HuH-7 (cell line): ENCODE data around the gene NR3C2.
"Not testable (repeated sequence)": the region's sequence is repeated elsewhere in the genome, so short reads cannot be mapped to it uniquely, and the experiment has no call there.

ENCODE experiments used
- DNase-seq: peaks from one replicate; pipeline ENCODE4 v3.0.0; 2011; ENCODE audit warnings: low spot score

The NR3C2 gene

DNA sequence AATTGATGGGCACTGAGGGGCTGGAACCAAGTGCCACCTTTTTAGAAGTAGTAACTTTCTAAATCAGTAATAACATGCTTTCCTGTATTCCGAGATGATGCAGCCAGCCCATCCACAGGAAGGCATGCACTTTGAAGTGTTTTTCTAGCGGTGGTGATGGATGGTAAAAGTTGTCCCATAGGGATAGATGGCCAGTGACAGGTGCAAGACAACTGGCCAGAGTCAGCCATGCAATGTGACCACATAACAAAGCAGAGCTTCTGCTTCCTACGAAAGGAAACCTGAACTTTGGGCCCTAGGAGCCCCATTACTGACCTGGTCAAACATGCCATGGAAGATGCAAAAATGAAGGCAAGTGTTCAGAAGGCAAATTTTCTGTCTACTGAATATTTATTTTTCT is 72.3 kb downstream of the NR3C2 start:
- no peak for DNase-seq

DNA sequence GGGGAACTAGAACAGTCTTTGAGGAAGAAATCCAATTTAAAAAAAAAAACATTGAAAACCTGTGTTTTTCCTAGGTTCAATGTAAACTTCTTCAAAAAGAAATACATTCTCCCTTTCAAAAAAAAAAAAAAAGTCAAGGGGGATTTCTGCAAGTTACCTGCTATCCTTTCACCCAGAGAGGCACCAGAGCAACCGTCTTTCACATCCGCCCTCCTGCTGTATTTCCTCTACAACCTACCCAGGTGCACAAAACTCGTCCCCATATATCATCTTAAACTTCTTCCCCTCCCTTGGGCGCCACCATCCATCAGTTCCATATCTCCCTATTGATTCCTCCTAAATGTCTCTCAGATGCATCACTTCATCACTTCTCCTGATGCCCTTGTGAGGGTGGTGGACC is 74.5 kb downstream of the NR3C2 start:
- no peak for DNase-seq

DNA sequence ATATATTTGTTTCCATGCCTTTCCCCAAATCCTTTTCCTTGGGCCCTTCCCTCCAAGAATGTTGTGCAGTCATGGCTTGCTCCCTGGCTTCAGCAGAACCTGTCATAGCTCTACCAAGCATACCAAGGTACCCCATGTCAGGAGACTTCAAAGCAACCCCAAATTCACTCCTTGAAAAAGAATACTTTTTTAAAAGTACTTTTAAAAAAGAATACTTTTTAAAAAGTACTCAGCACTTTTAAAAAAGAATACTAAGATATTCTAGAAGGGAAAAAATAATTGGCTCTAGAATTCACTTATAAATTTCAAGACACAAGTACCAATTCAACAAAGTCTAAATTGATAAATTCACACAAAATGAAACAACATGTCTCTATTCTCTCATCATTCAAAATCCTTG is 76.0 kb downstream of the NR3C2 start:
- no peak for DNase-seq

DNA sequence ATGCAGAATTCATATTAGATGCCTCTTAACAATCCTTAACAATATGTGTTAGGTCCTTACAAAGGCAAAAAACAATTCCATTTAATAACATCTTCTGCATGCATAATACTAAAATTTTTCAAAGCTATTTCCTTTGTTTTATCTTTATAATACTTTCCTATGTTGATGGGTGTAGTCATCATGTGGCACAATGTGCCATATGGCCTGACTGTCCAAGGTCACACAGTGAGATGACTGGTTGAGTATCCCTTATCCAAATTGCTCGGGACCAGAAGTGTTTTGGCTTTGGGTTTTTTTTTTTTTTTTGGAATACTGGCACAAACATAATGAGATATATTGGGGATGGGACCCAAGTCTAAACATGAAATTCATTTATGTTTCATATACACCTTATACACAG is 77.7 kb downstream of the NR3C2 start:
- DNase-seq, result no peak

DNA sequence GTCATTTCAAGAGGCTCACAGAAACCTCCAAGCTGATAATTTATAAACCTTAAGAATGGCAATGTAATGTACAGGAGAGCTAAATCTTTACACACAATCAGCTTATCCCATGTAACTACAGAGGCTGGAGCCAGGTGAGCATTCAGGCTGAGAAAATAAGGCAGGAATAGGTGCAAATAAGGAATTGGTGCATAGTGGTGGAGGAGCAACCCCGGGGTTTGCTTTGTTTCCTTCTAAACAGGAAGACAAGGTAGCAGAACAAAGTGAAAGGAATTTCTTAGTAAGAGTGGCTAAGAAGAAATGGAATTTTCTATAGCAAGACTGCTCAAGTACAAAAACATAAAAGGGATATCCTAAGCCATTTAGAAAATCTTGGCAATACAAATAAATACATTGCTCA is 82.4 kb downstream of the NR3C2 start:
- DNase-seq, result no peak

DNA sequence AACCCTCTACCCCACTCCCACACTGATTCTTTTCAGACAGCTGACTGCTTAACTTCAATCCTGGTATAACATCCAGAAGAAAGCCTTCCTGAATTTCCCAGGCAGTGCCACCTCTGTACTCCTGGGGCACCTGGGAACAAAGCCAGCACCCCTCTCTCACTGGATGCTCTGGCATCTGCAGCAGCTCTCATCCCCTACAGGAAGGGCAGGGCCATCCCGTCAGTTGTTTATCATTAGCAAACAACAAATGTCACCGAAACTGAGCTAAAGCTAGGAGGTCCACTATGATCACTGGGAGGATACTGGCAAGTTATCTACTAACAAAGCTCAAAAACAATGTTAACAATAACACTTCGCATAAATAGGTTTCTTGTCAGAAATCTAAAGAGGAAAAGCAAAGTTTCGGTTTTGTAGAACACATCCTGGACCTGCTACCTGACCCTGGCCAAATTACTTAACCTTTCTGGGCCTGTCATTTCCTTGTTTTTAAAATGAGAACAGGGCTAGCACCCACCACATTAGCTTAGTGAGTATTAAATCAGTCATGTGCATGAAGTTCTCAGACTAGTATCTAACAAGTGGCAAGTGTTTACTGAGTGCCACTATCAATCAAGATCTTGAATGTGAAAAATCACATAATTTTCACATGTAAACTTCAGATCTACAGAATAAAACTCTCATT is 86.6 kb downstream of the NR3C2 start:
- DNase-seq, result no peak

DNA sequence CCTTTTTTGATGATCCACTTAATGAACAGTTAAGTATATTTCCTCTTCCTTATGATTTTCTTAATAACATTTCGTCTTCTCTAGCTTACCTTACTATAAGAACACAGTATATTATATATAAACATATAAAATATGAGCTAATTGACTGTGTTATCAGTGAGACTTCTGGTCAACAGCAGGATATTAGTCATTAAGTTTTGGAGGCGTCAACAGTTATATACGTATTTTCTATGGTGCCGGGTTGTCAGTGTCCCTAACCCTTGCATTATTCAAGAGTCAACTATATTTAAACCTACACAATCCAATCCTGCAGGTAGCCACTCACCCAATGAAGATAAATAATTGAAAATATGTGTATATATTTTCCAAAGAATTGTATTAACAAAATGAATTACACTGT is 88.0 kb downstream of the NR3C2 start:
- DNase-seq, result no peak

DNA sequence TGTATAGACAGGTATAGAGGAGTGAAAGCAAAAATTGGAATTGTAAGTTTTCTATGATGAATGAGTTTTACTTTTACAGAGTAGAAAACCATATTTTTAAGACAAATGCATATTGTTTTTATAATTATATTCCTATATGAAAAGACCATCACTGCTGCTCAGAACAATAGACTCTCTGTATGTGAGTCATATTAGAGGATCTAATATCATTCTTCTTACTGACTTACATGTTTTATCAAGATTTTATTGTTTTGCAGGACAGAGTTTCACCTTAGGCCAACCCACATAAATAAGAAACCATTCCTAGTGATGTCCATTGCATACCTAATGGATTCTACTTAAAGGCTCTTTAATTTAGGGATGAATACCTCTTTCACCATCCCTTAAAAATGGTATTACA is 88.6 kb downstream of the NR3C2 start:
- no peak for DNase-seq

DNA sequence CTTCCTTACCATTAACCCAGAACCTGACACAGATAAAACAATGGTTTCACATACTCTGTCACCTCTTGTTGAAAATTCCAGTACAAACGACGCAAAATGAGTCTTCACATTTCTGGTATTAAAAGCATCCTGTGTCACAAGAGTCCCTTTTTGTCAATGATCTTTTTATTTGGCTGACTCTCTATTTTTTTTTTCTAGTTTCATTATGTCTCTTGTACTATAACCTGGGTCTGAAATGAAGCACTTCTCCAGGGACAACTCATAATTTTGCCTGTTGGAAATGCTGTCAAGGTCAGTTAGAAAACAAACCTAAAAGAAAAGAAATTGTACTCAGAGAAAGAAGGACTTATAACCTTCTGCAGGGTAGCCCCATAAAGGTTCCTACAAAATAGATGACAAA is 93.1 kb downstream of the NR3C2 start:
- DNase-seq, result no peak

DNA sequence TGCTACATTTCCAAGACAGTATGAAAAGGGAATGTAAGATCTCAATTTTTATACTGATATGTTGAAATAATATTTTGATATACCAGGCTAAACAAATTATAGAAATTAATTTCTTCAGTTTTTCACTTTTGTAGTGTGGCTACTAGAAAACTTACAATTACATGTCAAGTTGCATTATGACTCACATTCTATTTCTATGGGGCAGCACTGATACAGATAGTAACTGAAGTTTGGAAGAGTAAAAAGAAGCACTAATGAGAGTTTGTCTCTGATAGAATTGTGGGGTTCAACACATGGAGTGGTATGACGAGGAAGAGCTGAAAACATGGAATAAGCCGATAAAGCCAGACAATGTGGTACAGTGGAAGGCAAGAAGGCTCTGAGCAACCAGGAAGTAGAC is 95.6 kb downstream of the NR3C2 start:
- no peak for DNase-seq

DNA sequence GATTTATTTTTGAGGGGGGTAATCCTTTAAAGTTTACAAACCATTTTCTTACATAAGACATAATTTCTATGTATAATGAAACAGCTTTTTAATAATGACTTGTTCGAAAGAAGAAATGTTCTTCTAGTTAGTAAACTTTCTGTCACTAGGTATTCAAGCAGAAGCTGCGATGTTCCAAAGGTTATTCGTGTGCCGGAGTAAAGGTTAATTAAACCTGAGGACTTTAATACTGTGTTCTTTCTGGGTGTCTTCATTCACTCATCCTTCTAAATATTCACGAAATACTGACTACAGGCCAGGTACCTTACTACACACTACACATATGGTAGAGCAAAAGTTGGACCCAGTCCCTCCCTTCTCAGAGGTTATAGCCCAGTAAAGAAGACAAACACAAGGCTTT is 96.7 kb downstream of the NR3C2 start:
- no peak for DNase-seq

DNA sequence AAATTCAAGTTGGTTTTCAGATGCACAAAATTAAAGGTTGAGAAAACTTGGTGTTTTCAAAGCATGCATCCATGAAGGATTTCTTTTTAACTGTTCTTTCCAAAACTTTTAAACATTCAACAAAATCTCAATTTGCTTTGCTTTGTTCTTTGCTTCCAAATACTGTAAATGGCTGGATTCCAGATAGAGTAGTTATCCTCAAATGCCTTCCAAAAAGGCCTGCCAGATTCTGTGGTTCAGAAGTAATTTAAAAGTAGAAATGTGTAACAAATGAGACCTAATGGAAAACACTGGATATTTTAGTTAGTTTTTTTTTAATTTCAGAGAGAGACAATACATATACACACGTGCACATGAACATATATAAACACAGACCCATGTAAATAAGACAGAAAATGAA is 97.3 kb downstream of the NR3C2 start:
- DNase-seq, result no peak

DNA sequence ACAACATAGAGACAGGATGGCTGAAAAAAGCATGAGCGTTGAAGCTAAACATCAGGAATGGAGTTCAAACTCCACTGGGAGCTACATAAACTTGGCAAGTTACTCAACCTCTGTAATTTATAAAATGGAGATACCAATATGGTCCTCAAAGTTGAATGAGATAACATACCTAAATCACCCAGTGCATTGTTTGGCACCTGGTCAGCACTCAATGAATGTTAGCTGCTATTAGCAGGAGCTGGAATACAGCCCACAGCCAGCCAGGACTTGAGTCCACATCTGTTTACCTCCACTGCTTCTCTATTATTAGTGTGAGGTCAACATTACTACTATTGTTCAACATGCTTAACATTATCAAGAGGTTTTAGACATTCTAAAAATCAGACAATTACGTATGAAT is 97.9 kb downstream of the NR3C2 start:
- DNase-seq, result no peak

DNA sequence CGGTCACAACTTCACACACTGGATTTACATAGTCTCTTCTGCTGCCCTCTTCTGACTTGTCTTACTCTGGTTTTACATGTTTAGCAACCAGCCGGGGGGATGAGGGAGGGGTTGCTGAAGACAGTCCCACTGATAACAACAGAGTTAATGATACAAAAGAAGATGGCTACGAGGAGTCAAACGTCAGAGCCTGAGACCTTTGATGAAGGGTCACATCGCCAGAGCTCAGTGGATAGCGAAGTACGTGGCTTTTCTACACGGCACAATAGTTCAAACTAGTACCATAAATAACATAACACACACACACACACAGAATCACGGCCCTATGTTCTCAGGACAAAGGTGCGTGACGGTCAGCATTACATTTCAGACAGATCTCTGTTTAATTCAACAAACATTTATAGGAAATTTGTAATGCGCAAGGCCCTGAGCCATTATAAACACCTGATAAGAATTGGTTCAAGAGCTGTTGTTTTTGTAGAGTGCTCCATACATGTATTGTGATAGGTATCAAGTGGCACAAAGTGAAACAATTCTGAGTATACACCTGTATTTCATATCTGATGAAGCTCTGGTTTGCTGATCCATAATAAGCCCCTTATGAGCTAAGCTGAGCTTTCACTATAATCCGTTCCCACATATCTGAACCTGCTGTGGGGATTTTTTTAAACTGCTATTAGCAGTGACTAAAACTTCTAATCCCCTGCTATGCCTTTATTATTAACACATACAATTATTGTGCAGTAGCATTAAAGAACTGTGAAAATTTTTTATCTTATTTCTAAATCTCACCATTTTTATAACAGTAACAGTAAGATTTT is 100.0 kb downstream of the NR3C2 start:
- no peak for DNase-seq

DNA sequence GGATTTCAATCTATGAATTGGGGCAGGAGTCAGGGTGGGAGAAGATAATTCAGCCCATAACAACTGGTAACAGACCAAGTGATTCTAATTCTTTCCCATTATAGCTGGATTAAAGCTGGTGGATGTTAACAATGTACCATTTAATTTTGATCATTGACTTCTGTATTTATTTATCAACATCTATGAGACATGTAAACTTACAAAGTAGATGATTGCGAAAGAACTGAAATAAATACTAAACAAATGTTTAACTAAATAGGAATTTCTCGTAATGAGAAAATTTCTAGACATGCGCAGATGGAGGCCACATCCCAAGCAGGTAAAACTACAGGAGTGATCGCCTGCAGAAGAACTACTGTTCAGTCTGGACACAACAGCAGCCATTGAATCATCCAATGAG is 107.1 kb downstream of the NR3C2 start:
- DNase-seq, result no peak

DNA sequence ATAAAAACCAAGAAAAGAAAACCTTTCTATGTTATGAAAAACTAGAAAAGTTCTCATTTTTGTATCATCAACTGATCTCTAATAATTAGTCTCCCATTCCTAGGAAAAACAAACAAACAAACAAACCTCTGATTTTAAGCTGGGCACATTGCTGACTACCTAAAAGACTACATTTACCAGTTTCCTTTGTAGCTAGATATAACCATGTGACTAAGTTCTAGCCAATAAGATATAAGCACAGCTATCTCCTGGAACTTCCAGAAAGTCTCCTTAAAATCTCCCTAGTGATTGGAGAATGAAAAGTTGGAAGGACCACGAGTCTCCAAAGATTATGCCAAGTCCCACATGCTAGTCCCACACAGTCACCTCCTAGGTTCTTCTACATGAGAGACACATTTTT is 108.9 kb downstream of the NR3C2 start:
- DNase-seq, result no peak

DNA sequence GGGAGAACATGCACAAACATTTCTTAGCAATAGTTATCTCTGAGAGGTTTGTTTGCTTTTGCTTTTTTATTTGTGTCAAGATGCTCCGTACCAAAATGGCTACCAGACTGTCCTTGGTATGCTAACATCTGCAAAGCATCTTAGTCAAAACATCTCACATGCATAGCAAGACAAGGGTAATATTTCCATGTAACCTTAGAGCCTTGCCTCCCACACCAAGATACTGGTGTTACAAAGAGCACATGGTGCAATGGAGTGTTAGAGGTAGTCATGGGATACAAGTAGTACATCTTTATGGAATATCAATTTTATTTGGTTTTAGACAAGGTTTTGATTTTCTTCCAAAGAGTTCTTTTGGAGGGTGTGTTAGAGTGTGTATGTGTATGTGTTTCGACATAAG is 109.7 kb downstream of the NR3C2 start:
- DNase-seq, result no peak

DNA sequence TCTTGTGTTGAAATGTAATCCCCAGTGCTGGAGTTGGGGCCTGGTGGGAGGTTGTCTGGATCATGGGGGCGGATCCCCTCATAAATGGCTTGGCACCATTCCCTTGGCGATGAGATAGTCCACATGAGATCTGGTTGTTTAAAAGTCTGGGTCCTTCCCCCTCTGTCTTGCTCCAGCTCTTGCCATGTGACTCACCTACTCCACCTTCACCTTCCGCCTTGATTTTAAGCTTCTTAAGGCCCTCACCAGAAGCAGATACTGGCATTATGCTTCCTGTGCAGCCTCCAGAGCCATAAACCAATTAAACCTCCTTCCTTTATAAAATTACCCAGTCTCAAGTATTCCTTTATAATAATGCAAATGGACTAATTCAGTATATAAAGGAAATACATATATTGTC is 111.5 kb downstream of the NR3C2 start:
- no peak for DNase-seq

DNA sequence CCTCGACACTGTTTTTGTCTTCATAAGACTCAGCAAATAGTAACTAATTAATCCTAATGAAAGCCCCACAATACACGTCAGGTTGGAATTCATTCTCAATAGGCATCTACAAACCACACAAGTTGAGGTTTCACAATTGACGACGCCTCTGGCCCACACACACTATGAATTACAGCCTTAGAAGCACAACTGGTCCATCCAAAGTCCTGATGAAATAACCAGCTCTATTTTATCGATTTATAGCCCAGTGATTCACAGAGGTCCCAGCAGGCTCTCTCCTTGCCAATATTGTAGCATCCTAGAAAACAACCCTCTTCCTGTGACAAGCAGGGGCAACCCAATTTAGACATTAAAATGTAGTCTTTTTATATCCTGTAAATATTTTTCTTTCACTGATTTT is 112.1 kb downstream of the NR3C2 start:
- no peak for DNase-seq

DNA sequence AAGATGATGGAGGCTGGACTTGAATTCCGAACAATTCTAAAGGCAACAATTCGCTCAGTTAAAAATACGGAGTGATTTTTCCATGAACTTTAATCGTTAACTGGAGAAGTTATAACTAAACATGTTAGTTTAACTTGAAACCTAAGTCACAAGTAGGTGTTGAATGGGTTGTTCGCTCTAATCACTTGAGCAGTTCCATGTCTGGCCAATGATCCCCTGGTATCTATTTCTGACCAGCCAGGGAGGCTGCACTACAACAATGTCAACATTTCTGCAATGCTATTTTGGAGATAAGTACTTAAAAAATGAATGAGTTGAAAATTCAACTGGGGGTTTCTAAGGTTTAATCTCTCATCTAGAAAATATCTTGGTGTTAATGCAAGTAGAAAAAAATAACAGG is 112.5 kb downstream of the NR3C2 start:
- no peak for DNase-seq

DNA sequence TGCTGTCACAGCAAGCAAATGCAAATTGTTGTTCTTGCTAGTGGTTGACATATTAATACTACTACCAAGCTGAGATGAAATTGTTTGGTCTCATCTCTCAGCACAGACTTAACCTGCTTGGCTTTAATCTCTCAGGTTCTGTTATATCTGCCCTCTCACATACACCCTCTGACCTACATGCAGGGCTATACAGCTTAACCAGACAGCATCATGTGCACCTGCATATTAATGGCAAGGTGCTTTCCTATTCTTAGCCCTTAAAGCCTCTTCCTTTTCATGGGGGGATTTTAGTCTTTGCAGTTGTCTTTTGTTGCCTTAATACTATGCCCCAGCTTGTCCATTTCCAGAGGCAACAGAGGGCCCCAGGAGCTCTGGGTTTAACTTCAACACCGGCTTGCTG is 114.5 kb downstream of the NR3C2 start:
- no peak for DNase-seq

DNA sequence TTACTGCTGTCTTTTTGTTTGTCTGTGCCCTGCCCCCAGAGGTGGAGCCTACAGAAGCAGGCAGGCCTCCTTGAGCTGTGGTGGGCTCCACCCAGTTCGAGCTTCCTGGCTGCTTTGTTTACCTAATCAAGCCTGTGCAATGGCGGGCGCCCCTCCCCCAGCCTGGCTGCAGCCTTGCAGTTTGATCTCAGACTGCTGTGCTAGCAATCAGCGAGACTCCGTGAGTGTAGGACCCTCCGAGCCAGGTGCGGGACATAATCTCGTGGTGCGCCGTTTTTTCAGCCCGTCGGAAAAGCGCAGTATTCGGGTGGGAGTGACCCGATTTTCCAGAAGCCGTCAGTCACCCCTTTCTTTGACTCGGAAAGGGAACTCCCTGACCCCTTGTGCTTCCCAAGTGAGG is 118.9 kb downstream of the NR3C2 start:
- not testable (repeated sequence) for DNase-seq

DNA sequence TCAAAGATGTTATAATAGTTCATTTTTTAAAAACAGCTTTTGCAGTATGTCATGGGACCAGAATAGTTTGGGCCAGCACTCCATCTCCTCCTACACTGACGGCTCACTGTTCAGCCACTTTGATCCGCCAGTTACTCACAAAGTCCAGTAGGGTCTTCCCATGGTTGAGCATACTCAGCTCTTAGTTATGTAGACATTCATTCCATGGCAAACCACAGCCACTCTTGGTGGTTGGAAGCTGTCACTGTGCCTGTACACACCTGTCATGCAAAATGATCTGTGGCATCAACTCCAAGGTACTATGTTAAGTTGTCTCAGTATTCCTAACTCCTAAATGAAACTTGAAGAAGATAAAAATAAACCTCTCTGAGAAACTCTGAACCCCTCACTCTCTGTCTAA is 127.2 kb downstream of the NR3C2 start:
- no peak for DNase-seq

DNA sequence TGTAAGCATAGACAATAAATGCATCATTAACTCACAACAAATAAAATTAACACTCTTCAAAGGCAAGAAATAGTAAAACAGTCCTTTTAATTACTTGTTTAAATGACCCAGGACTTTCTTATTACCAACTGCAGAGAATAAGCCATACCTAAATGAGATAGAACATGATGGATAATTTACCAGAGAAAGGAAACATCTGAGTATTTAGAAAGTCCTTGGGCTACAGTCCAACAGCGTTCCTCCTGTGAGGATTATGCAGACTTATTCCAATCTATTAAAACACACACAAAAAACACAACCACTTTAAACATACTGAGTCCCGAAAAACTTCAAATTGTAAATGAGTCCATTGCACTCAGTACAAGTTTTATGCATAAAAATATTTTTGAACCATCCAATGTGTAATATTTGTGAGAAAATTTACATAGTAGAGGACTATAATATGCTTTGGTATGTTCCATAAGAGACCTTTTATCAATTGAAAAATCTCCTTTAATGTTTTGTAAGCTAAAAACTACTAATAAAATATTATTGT is 129.2 kb downstream of the NR3C2 start:
- DNase-seq, result no peak
